Sigmoid colon (tissue), 4 donors: Measurements from ENCODE around the gene RCL1.

Source experiments
- CTCF ChIP-seq, 4 experiments: fragments of 450-650 bp in 3 of 4; fragments of 200-600 bp in 1 of 4; IDR thresholded peaks; one replicate each; pipeline ENCODE4 v1.5.1; 2016 to 2019; ENCODE audit warnings: antibody characterized with exemption in 4 of 4, mild to moderate bottlenecking in 3 of 4, moderate library complexity in 2 of 4
- POLR2A ChIP-seq, 2 donors: fragments of 450-650 bp; IDR thresholded peaks; one replicate each; pipeline ENCODE4 v1.6.1; 2016; ENCODE audit warnings: antibody characterized with exemption in 2 of 2, mild to moderate bottlenecking in 2 of 2, moderate library complexity in 2 of 2
- POLR2AphosphoS5 ChIP-seq, 4 donors: sonication (generic); formaldehyde crosslinking; IDR thresholded peaks; one replicate each; pipeline ENCODE4 v1.6.1; 2017; ENCODE audit warnings: antibody characterized with exemption in 4 of 4

GRCh38 chr9:4840018-4840417 lies 47.3 kb downstream of the RCL1 start:
- TF ChIP-seq CTCF (IDR thresholded peaks at IDR 0.05) = no peak
- TF ChIP-seq POLR2A (IDR thresholded peaks at IDR 0.05) = no peak
- TF ChIP-seq POLR2AphosphoS5 (IDR thresholded peaks at IDR 0.05) = no peak
